Measurements from ENCODE around the gene PRLR.

Gene PRLR

DNA sequence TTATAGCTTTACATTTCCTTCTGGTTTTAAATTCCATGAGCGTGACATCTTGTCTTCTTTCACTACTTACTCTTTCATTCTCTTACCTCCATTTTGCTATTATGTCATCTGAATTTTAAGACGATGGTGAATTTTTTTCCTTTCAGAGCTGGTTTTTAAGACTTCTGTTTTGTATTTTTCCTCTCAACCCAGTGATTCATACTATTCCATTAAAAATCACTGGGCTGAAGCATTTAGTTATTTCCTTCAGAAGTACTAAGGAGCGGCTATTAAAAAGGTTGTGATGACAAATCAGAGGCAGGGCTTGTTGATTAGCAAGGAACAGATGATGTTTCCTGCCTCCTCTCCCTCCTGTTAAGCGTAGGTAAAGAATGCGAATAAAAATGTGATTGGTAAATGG, 199.0 kb downstream of the PRLR start:
- ATAC-seq, result no peak

DNA sequence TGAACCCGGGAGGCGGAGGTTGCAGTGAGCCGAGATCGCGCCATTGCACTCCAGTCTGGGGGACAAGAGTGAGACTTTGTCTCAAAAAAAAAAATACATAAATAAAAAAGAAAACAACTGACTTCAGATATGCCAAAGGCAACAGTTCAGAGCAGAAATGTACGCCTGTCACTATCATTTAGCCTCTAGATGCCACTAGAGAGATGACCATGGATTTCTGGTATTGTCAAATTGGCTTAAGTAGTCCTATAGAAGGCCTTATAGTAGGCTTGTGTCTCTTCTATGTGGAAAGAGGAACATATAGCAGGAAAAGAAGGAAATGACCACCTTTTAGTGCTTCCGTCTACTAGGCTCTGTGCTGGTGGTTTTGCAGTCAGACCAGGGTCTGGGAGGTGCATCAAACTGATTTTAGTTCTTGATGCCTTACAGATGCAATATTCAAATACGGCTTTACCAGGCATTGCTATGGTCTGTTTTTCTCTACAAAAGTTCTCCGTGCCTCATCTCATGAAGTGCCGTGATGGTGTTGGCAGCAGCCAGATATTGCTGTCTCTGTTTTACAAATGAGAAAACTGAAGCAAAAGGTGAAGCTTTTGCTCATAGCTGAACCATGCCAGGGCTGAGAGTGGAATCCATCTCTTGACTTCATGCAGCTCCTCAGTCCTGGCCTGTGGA, 199.7 kb downstream of the PRLR start:
- TF ChIP-seq, protein P1, sequence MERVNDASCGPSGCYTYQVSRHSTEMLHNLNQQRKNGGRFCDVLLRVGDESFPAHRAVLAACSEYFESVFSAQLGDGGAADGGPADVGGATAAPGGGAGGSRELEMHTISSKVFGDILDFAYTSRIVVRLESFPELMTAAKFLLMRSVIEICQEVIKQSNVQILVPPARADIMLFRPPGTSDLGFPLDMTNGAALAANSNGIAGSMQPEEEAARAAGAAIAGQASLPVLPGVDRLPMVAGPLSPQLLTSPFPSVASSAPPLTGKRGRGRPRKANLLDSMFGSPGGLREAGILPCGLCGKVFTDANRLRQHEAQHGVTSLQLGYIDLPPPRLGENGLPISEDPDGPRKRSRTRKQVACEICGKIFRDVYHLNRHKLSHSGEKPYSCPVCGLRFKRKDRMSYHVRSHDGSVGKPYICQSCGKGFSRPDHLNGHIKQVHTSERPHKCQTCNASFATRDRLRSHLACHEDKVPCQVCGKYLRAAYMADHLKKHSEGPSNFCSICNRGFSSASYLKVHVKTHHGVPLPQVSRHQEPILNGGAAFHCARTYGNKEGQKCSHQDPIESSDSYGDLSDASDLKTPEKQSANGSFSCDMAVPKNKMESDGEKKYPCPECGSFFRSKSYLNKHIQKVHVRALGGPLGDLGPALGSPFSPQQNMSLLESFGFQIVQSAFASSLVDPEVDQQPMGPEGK (CRISPR knock-in tag; IDR thresholded peaks at IDR 0.05; ENCODE audit: borderline replicate concordance), result no peak
- TF ChIP-seq, protein P2, sequence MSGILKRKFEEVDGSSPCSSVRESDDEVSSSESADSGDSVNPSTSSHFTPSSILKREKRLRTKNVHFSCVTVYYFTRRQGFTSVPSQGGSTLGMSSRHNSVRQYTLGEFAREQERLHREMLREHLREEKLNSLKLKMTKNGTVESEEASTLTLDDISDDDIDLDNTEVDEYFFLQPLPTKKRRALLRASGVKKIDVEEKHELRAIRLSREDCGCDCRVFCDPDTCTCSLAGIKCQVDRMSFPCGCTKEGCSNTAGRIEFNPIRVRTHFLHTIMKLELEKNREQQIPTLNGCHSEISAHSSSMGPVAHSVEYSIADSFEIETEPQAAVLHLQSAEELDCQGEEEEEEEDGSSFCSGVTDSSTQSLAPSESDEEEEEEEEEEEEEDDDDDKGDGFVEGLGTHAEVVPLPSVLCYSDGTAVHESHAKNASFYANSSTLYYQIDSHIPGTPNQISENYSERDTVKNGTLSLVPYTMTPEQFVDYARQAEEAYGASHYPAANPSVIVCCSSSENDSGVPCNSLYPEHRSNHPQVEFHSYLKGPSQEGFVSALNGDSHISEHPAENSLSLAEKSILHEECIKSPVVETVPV (CRISPR knock-in tag; IDR thresholded peaks at IDR 0.05), result no peak
- no peak for TF ChIP-seq ZNF565 (CRISPR knock-in tag; conservative IDR thresholded peaks at IDR 0.05; ENCODE audit: low read depth)
- TF ChIP-seq, protein P3, sequence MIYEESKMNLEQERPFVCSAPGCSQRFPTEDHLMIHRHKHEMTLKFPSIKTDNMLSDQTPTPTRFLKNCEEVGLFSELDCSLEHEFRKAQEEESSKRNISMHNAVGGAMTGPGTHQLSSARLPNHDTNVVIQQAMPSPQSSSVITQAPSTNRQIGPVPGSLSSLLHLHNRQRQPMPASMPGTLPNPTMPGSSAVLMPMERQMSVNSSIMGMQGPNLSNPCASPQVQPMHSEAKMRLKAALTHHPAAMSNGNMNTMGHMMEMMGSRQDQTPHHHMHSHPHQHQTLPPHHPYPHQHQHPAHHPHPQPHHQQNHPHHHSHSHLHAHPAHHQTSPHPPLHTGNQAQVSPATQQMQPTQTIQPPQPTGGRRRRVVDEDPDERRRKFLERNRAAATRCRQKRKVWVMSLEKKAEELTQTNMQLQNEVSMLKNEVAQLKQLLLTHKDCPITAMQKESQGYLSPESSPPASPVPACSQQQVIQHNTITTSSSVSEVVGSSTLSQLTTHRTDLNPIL (CRISPR knock-in tag; IDR thresholded peaks at IDR 0.05; ENCODE audit: low read depth), result no peak
- TF ChIP-seq SNAI2 (CRISPR knock-in tag; IDR thresholded peaks at IDR 0.05), result no peak
- no peak for TF ChIP-seq PPARA (CRISPR knock-in tag; IDR thresholded peaks at IDR 0.05; ENCODE audit: borderline replicate concordance)
- no peak for TF ChIP-seq CSDC2 (CRISPR knock-in tag; IDR thresholded peaks at IDR 0.05)
- TF ChIP-seq BACH2 (CRISPR knock-in tag; IDR thresholded peaks at IDR 0.05; ENCODE audit: borderline replicate concordance), result no peak
- ATAC-seq, result no peak

More for the DNA sequence above, 199.0 kb downstream of the PRLR start:
- TF ChIP-seq, protein P4, sequence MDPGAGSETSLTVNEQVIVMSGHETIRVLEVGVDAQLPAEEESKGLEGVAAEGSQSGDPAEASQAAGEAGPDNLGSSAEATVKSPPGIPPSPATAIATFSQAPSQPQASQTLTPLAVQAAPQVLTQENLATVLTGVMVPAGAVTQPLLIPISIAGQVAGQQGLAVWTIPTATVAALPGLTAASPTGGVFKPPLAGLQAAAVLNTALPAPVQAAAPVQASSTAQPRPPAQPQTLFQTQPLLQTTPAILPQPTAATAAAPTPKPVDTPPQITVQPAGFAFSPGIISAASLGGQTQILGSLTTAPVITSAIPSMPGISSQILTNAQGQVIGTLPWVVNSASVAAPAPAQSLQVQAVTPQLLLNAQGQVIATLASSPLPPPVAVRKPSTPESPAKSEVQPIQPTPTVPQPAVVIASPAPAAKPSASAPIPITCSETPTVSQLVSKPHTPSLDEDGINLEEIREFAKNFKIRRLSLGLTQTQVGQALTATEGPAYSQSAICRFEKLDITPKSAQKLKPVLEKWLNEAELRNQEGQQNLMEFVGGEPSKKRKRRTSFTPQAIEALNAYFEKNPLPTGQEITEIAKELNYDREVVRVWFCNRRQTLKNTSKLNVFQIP (CRISPR knock-in tag; IDR thresholded peaks at IDR 0.05; ENCODE audit: borderline replicate concordance, low read depth), result no peak
- TF ChIP-seq GLIS3 (CRISPR knock-in tag; IDR thresholded peaks at IDR 0.05) (no peak), ZNF70 (CRISPR knock-in tag; IDR thresholded peaks at IDR 0.05) (no peak), PPARA (CRISPR knock-in tag; IDR thresholded peaks at IDR 0.05; ENCODE audit: borderline replicate concordance) (no peak), ZFP30 (CRISPR knock-in tag; IDR thresholded peaks at IDR 0.05) (no peak), SNAI2 (CRISPR knock-in tag; IDR thresholded peaks at IDR 0.05) (no peak), ZNF565 (CRISPR knock-in tag; conservative IDR thresholded peaks at IDR 0.05; ENCODE audit: low read depth) (no peak)
- TF ChIP-seq, protein P5, sequence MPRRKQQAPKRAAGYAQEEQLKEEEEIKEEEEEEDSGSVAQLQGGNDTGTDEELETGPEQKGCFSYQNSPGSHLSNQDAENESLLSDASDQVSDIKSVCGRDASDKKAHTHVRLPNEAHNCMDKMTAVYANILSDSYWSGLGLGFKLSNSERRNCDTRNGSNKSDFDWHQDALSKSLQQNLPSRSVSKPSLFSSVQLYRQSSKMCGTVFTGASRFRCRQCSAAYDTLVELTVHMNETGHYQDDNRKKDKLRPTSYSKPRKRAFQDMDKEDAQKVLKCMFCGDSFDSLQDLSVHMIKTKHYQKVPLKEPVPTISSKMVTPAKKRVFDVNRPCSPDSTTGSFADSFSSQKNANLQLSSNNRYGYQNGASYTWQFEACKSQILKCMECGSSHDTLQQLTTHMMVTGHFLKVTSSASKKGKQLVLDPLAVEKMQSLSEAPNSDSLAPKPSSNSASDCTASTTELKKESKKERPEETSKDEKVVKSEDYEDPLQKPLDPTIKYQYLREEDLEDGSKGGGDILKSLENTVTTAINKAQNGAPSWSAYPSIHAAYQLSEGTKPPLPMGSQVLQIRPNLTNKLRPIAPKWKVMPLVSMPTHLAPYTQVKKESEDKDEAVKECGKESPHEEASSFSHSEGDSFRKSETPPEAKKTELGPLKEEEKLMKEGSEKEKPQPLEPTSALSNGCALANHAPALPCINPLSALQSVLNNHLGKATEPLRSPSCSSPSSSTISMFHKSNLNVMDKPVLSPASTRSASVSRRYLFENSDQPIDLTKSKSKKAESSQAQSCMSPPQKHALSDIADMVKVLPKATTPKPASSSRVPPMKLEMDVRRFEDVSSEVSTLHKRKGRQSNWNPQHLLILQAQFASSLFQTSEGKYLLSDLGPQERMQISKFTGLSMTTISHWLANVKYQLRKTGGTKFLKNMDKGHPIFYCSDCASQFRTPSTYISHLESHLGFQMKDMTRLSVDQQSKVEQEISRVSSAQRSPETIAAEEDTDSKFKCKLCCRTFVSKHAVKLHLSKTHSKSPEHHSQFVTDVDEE (CRISPR knock-in tag; IDR thresholded peaks at IDR 0.05), result no peak

DNA sequence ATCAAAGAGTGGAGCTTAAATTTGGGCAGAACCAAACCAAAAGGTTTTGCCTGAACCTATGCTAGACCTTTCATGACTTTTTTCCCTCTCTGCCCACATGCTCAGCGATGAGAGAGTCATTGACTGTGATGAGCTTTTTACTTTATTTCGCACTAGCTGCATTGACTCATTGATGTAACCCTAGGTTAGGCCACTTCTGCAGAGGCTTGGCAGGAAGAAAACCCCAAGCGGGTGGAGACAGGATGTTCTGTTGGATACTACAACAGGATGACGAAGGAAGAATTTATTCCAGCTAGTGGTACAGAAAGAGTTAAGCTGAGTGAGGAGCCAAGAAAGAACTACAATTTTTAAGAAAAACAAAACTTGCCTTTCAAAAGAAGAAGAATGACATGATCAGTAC, 201.0 kb downstream of the PRLR start:
- TF ChIP-seq BACH2 (CRISPR knock-in tag; IDR thresholded peaks at IDR 0.05; ENCODE audit: borderline replicate concordance) (no peak), ZNF565 (CRISPR knock-in tag; conservative IDR thresholded peaks at IDR 0.05; ENCODE audit: low read depth) (no peak), OSR1 (CRISPR knock-in tag; IDR thresholded peaks at IDR 0.05) (no peak), ESRRG (CRISPR knock-in tag; IDR thresholded peaks at IDR 0.05) (no peak), CSDC2 (CRISPR knock-in tag; IDR thresholded peaks at IDR 0.05) (no peak), ZNF8 (CRISPR knock-in tag; IDR thresholded peaks at IDR 0.05) (no peak), ZFP3 (CRISPR knock-in tag; IDR thresholded peaks at IDR 0.05) (no peak), ZC3H10 (CRISPR knock-in tag; IDR thresholded peaks at IDR 0.05) (no peak), ZFP30 (CRISPR knock-in tag; IDR thresholded peaks at IDR 0.05) (no peak), ISL1 (CRISPR knock-in tag; IDR thresholded peaks at IDR 0.05) (no peak), TCF4 (CRISPR knock-in tag; IDR thresholded peaks at IDR 0.05; ENCODE audit: borderline replicate concordance) (no peak), SNAI2 (CRISPR knock-in tag; IDR thresholded peaks at IDR 0.05) (no peak)
- TF ChIP-seq, protein P5 (CRISPR knock-in tag; IDR thresholded peaks at IDR 0.05), result no peak
- TF ChIP-seq, protein P4 (CRISPR knock-in tag; IDR thresholded peaks at IDR 0.05; ENCODE audit: borderline replicate concordance, low read depth), result no peak
- TF ChIP-seq, protein P1 (CRISPR knock-in tag; IDR thresholded peaks at IDR 0.05; ENCODE audit: borderline replicate concordance), result no peak
- ATAC-seq, result no peak

Measured in SK-N-SH treated with all-trans-retinoic acid at 6 μM for 48 hours (cell line).